ENCODE measurements around the gene TMEM143. TPM values are rescaled to one million over a fixed set of nuclear protein-coding genes. Genes with fewer than 3 reads are reported as not detected.

Gene TMEM143
- total RNA-seq, 2 experiments from 2014 or later: 9.4 to 11.0 TPM

DNA sequence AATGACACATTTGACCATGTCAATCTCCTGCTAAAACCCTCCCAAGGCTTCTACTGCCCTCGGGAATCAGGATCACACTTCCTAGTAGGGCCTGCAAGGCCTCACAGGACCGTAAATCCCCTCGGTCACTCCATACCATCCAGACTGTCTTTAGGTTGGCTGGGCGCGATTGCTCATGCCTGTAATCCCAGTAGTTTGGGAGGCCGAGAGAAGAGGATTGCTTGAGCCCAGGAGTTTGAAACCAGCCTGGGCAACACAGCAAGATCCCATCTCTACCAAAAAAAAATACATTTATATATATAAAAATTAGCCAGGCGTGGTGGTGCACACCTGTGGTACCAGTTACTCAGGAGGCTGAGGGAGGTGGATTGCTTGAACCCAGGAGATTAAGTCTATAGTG, 15.0 kb downstream of the TMEM143 start:
- POLR2A ChIA-PET: no interaction called here
- no peaks in the 10 kb centered on the region for H3K9me3 ChIP-seq (ENCODE audit: control insufficient read depth in 1 of 2, insufficient read depth in 1 of 2, low read length in 2 of 2)
- intact Hi-C loops (cut with DNase I, micrococcal nuclease): no loop called here

DNA sequence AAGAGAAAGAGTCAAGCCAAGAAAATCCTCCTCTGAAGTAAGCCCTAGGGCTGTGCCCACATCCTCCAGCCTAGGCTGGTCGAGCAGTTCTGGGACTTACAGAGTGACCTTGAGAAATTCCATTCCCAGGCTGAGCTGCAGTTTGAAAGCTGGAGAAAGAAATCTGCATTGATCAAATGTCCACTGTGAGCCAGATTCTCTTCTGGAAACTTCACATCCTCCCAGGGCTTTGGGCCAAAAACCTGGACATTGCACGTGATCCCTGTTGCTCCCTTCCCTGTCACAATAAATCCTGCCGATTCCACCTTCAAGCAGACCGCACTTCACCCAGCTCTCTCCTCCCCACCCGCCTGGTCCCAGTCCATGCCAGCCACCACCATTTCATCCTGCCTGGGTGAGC, 15.7 kb downstream of the TMEM143 start:
- no peak overlapping the region for H3K4me3 Mint-ChIP-seq
- no peak overlapping the region for H3K27ac Mint-ChIP-seq
- Histone ChIP-seq H3K4me3 (ENCODE audit: low read length) (no peak overlapping the region), H3K27ac (ENCODE audit: low read depth in 1 of 2, low read length in 2 of 2) (no peak overlapping the region), H3K27me3 (ENCODE audit: control insufficient read depth in 1 of 2, insufficient read depth in 2 of 2, low read length in 2 of 2) (no peaks in the 10 kb centered on the region), H3K4me1 (ENCODE audit: insufficient read depth, low read length) (peaks cover 5% of the 10 kb centered on the region), H3K9me3 (ENCODE audit: control insufficient read depth in 1 of 2, insufficient read depth in 1 of 2, low read length in 2 of 2) (no peaks in the 10 kb centered on the region), H3K36me3 (ENCODE audit: insufficient read depth, low read length) (no peaks in the 10 kb centered on the region)
- H3K9me3 Mint-ChIP-seq: no peaks in the 10 kb centered on the region
- ATAC-seq (ENCODE audit: poor library complexity) (no peak), DNase-seq (no peak)
- H3K36me3 Mint-ChIP-seq (ENCODE audit: low read depth): peaks cover 15% of the 10 kb centered on the region
- TF ChIP-seq, protein P1, sequence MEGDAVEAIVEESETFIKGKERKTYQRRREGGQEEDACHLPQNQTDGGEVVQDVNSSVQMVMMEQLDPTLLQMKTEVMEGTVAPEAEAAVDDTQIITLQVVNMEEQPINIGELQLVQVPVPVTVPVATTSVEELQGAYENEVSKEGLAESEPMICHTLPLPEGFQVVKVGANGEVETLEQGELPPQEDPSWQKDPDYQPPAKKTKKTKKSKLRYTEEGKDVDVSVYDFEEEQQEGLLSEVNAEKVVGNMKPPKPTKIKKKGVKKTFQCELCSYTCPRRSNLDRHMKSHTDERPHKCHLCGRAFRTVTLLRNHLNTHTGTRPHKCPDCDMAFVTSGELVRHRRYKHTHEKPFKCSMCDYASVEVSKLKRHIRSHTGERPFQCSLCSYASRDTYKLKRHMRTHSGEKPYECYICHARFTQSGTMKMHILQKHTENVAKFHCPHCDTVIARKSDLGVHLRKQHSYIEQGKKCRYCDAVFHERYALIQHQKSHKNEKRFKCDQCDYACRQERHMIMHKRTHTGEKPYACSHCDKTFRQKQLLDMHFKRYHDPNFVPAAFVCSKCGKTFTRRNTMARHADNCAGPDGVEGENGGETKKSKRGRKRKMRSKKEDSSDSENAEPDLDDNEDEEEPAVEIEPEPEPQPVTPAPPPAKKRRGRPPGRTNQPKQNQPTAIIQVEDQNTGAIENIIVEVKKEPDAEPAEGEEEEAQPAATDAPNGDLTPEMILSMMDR (IDR thresholded peaks at IDR 0.05): no peak
- ChIA-PET CTCF (interaction anchor here (0.9 kb wide), 1 partner anchor 14 kb away, joined by 3 read pairs; no protein-coding TSS in a partner anchor), POLR2A (no interaction called here)
- intact Hi-C loops (cut with DNase I, micrococcal nuclease): no loop called here
- peaks cover 6% of the 10 kb centered on the region for H3K4me1 Mint-ChIP-seq (ENCODE audit: low read depth)
- H3K27me3 Mint-ChIP-seq: no peaks in the 10 kb centered on the region

More for the DNA sequence above, 15.0 kb downstream of the TMEM143 start:
- Histone ChIP-seq H3K4me1 (ENCODE audit: insufficient read depth, low read length) (peaks cover 5% of the 10 kb centered on the region), H3K4me3 (ENCODE audit: low read length) (no peak overlapping the region), H3K27me3 (ENCODE audit: control insufficient read depth in 1 of 2, insufficient read depth in 2 of 2, low read length in 2 of 2) (no peaks in the 10 kb centered on the region), H3K27ac (ENCODE audit: low read depth in 1 of 2, low read length in 2 of 2) (no peak overlapping the region), H3K36me3 (ENCODE audit: insufficient read depth, low read length) (no peaks in the 10 kb centered on the region)
- Mint-ChIP-seq H3K9me3 (no peaks in the 10 kb centered on the region), H3K4me1 (ENCODE audit: low read depth) (peaks cover 6% of the 10 kb centered on the region), H3K4me3 (no peak overlapping the region), H3K27ac (no peak overlapping the region), H3K36me3 (ENCODE audit: low read depth) (peaks cover 10% of the 10 kb centered on the region), H3K27me3 (no peaks in the 10 kb centered on the region)
- CTCF ChIA-PET: no interaction called here
- ATAC-seq (ENCODE audit: poor library complexity): no peak
- DNase-seq: no peak
- TF ChIP-seq, protein P1 (IDR thresholded peaks at IDR 0.05): no peak

DNA sequence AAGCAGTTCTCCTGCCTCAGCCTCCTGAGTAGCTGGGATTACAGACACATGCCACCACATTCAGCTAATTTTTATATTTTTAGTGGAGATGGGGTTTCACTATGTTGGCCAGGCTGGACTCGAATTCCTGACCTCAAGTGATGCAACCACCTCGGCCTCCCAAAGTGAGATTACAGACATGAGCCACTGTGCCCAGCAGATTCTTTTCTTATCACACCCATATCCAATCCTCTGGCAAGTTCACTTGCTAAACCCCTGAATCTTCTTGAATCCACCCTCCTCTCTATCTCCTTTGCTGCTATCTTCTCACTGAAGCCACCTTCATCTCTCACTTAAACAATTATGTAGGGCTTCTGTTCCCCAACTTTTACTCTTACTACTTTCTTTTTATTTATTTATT, 17.5 kb downstream of the TMEM143 start:
- Histone ChIP-seq H3K4me1 (ENCODE audit: insufficient read depth, low read length) (peaks cover 3% of the 10 kb centered on the region), H3K9me3 (ENCODE audit: control insufficient read depth in 1 of 2, insufficient read depth in 1 of 2, low read length in 2 of 2) (no peaks in the 10 kb centered on the region), H3K36me3 (ENCODE audit: insufficient read depth, low read length) (peaks cover 4% of the 10 kb centered on the region), H3K27me3 (ENCODE audit: control insufficient read depth in 1 of 2, insufficient read depth in 2 of 2, low read length in 2 of 2) (no peaks in the 10 kb centered on the region), H3K27ac (ENCODE audit: low read depth in 1 of 2, low read length in 2 of 2) (no peak overlapping the region), H3K4me3 (ENCODE audit: low read length) (no peak overlapping the region)
- intact Hi-C loops (cut with DNase I, micrococcal nuclease): no loop called here
- no peak for DNase-seq
- no peak overlapping the region for H3K4me3 Mint-ChIP-seq
- ChIA-PET POLR2A (no interaction called here), CTCF (no interaction called here)
- no peaks in the 10 kb centered on the region for H3K27me3 Mint-ChIP-seq
- H3K9me3 Mint-ChIP-seq: no peaks in the 10 kb centered on the region
- no peak overlapping the region for H3K27ac Mint-ChIP-seq
- H3K36me3 Mint-ChIP-seq (ENCODE audit: low read depth): peaks cover 12% of the 10 kb centered on the region
- TF ChIP-seq, protein P1 (IDR thresholded peaks at IDR 0.05): no peak
- ATAC-seq (ENCODE audit: poor library complexity): no peak
- peaks cover 2% of the 10 kb centered on the region for H3K4me1 Mint-ChIP-seq (ENCODE audit: low read depth)
